ENCODE data around the gene PRDX6. TPM values are rescaled to one million over a fixed set of nuclear protein-coding genes. Genes with fewer than 3 reads are reported as not detected.

PRDX6 gene
- polyA plus RNA-seq, 2 of the 4 experiments (the other 2 are of a cell fraction): 246 TPM

DNA sequence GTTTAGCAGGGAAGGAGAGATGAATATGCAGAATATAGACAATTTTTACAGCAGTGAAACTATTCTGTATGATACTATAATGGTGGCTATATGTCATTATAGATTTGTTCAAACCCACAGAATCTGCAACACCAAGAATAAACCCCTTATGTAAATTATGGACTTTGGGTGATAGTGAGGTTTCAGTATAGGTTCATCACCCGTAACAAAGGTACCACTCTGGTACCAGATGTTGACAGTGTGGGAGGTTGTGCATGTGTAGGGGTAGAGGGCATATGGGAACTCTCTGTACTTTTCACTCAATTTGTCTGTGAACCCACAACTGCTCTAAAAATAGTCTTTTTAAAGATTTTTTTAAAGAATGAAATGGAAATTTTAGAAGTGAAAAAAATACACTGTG, 29.9 kb upstream of the PRDX6 start:
- H3K4me3 ChIP-seq: no peak overlapping the region
- POLR2A ChIA-PET: no interaction called here
- H3K9me3 ChIP-seq: 0 out of 3 replicates have a peak, but pooled peaks cover 4% of the 10 kb centered on the region
- WGBS (ENCODE audit: missing lambda C conversion rate): 100% methylated on average over 1 of the region's 1 CpG
- no peak for TF ChIP-seq RFX5 (IDR thresholded peaks at IDR 0.05)
- no peak for TF ChIP-seq MAZ (IDR thresholded peaks at IDR 0.05; ENCODE audit: borderline replicate concordance, low read depth, low read length)
- TF ChIP-seq JUNB (IDR thresholded peaks at IDR 0.05): no peak
- TF ChIP-seq FOSB (CRISPR knock-in tag; IDR thresholded peaks at IDR 0.05): no peak
- TF ChIP-seq, protein P1, sequence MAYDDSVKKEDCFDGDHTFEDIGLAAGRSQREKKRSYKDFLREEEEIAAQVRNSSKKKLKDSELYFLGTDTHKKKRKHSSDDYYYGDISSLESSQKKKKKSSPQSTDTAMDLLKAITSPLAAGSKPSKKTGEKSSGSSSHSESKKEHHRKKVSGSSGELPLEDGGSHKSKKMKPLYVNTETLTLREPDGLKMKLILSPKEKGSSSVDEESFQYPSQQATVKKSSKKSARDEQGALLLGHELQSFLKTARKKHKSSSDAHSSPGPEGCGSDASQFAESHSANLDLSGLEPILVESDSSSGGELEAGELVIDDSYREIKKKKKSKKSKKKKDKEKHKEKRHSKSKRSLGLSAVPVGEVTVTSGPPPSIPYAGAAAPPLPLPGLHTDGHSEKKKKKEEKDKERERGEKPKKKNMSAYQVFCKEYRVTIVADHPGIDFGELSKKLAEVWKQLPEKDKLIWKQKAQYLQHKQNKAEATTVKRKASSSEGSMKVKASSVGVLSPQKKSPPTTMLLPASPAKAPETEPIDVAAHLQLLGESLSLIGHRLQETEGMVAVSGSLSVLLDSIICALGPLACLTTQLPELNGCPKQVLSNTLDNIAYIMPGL (CRISPR knock-in tag; IDR thresholded peaks at IDR 0.05; ENCODE audit: borderline replicate concordance): no peak
- TF ChIP-seq RCOR1 (IDR thresholded peaks at IDR 0.05; ENCODE audit: low read depth, low read length): no peak
- TF ChIP-seq, protein P2, sequence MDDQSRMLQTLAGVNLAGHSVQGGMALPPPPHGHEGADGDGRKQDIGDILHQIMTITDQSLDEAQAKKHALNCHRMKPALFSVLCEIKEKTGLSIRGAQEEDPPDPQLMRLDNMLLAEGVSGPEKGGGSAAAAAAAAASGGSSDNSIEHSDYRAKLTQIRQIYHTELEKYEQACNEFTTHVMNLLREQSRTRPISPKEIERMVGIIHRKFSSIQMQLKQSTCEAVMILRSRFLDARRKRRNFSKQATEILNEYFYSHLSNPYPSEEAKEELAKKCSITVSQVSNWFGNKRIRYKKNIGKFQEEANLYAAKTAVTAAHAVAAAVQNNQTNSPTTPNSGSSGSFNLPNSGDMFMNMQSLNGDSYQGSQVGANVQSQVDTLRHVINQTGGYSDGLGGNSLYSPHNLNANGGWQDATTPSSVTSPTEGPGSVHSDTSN (IDR thresholded peaks at IDR 0.05): no peak
- no peak for TF ChIP-seq CBX2 (IDR thresholded peaks at IDR 0.05; ENCODE audit: borderline replicate concordance, low read depth)
- no peak for TF ChIP-seq NFE2L2 (conservative IDR thresholded peaks at IDR 0.05; ENCODE audit: low read length)
- TF ChIP-seq MAFK (IDR thresholded peaks at IDR 0.05; ENCODE audit: partially characterized antibody): no peak
- TF ChIP-seq JUN (IDR thresholded peaks at IDR 0.05): no peak
- no peak overlapping the region for H3K4me2 ChIP-seq
- ATAC-seq: no peak
- H3K27ac ChIP-seq: no peak overlapping the region
- no peaks in the 10 kb centered on the region for H3K4me1 ChIP-seq
- no peak for FAIRE-seq
- no peak for DNase-seq (ENCODE audit: low read depth in 1 of 2, low spot score in 1 of 2)
- CTCF ChIA-PET: interaction anchor here (3.6 kb wide), 1 partner anchor 16 kb away, joined by 14 read pairs; no protein-coding TSS in a partner anchor

DNA sequence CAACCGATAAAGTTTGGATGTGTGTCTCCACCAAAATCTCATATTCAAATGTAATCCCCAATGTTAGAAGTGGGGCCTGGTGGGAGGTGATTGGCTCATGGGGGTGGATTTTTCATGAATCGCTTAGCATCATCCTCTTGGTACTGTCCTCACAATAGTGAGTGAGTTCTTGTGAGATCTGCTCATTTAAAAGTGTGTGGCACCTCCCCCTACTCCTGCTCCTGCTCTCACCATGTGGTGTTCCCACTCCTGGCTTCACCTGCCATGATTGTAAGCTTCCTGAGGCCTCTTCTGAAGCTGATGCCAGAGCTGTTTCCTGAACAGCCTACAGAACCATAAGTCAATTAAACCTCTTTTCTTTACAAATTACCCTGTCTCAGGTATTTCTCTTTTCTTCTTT, 28.2 kb upstream of the PRDX6 start:
- no peak for DNase-seq (ENCODE audit: low read depth in 1 of 2, low spot score in 1 of 2)
- TF ChIP-seq CBX2 (IDR thresholded peaks at IDR 0.05; ENCODE audit: borderline replicate concordance, low read depth) (no peak), JUN (IDR thresholded peaks at IDR 0.05) (no peak), MAFK (IDR thresholded peaks at IDR 0.05; ENCODE audit: partially characterized antibody) (no peak), NFE2L2 (conservative IDR thresholded peaks at IDR 0.05; ENCODE audit: low read length) (no peak), MAZ (IDR thresholded peaks at IDR 0.05; ENCODE audit: borderline replicate concordance, low read depth, low read length) (no peak), RARB (CRISPR knock-in tag; IDR thresholded peaks at IDR 0.05) (no peak), RNF2 (IDR thresholded peaks at IDR 0.05; ENCODE audit: borderline replicate concordance, low read depth) (no peak), MYC (IDR thresholded peaks at IDR 0.05; ENCODE audit: borderline replicate concordance, low read length) (no peak), CHD2 (IDR thresholded peaks at IDR 0.05; ENCODE audit: low read length, partially characterized antibody) (no peak), FOSL2 (IDR thresholded peaks at IDR 0.05) (no peak), FOSL2 (CRISPR knock-in tag; IDR thresholded peaks at IDR 0.05) (no peak)
- TF ChIP-seq, protein P3, sequence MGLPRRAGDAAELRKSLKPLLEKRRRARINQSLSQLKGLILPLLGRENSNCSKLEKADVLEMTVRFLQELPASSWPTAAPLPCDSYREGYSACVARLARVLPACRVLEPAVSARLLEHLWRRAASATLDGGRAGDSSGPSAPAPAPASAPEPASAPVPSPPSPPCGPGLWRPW (IDR thresholded peaks at IDR 0.05): no peak
- ChIA-PET CTCF (interaction anchor here (0.6 to 0.8 kb wide), 2 partner anchors 15 to 706 kb away, joined by 3 read pairs; no protein-coding TSS in a partner anchor), POLR2A (no interaction called here)
- WGBS (ENCODE audit: missing lambda C conversion rate): 87% methylated on average over 2 of the region's 2 CpGs
- no peak overlapping the region for H3K4me3 ChIP-seq
- FAIRE-seq: no peak
- no peak overlapping the region for H3K27ac ChIP-seq
- H3K9me3 ChIP-seq: 0 out of 3 replicates have a peak, but pooled peaks cover 4% of the 10 kb centered on the region
- H3K4me2 ChIP-seq: no peak overlapping the region
- no peak for ATAC-seq
- H3K4me1 ChIP-seq: peaks cover 2% of the 10 kb centered on the region; the same call in 1 of the 3 replicates

DNA sequence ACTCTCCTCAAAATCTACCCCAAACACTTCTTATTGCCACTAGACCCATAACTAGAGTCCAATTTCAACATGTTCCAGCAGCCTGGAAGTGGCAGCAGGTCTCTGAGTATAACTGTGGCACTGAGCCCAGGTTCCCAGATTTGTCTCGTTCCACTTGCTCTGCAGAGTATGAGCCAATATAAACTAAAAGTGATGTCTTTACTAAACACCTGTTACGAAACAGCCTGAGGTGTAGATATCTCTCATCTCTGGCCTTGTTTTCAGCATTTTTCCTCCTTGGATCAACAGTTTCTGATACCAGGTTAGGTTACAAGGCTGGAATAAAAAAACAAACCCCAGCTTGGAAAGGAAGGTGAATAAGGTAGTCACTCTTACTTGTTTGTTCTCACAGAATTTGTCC, 25.2 kb upstream of the PRDX6 start:
- FAIRE-seq: no peak
- 63% methylated on average over 2 of the region's 2 CpGs for WGBS (ENCODE audit: missing lambda C conversion rate)
- ATAC-seq: no peak

More for the DNA sequence above, 25.2 kb upstream of the PRDX6 start:
- no peak for DNase-seq (ENCODE audit: low read depth in 1 of 2, low spot score in 1 of 2)
- Histone ChIP-seq H3K4me2 (no peak overlapping the region), H3K9me3 (no peaks in the 10 kb centered on the region), H3K4me1 (peaks cover 6% of the 10 kb centered on the region; the same call in 1 of the 3 replicates), H3K4me3 (no peak overlapping the region), H3K27ac (no peak overlapping the region)
- TF ChIP-seq NR3C1 (IDR thresholded peaks at IDR 0.05): no peak
- ChIA-PET POLR2A (no interaction called here), CTCF (interaction anchor here (2.3 kb wide), 1 partner anchor 21 kb away, joined by 8 read pairs; no protein-coding TSS in a partner anchor)
